Calu3 (cell line): ENCODE results near the gene DDR2. TPM values are rescaled to one million over a fixed set of nuclear protein-coding genes. Genes with fewer than 3 reads are reported as not detected.
A peak's percentile ranks its signal among the peaks of the same experiment; 100 is the strongest.
"Not testable (repeated sequence)": the region's sequence is repeated elsewhere in the genome, so short reads cannot be mapped to it uniquely, and the experiment has no call there.

Source experiments
- BruUV-seq: library from RNA; stranded (reverse); fragments of 400-500 nt; replicated peaks from 2 replicates; lab custom pipeline; 2021; lab: Mats Ljungman, UMichigan
- CTCF ChIA-PET: fragments of 300-600 bp; sonication (Branson Sonifier 250); formaldehyde crosslinking; loops from one replicate; lab custom pipeline; 2022; ENCODE audit warnings: antibody characterized with exemption; lab: Charles Lee
- DNase-seq: peaks from one replicate; pipeline ENCODE4 v3.0.0; 2022
- H3K27ac Mint-ChIP-seq: one replicate; pipeline ENCODE4 v1.8.0; 2022; ENCODE audit warnings: mixed read lengths; ENCODE audit not compliant: unreplicated experiment
- H3K27me3 Mint-ChIP-seq: one replicate; pipeline ENCODE4 v1.8.0; 2022; ENCODE audit warnings: mixed read lengths; ENCODE audit not compliant: unreplicated experiment
- H3K36me3 Mint-ChIP-seq: one replicate; pipeline ENCODE4 v1.8.0; 2022; ENCODE audit warnings: mild to moderate bottlenecking, moderate library complexity, mixed read lengths; ENCODE audit not compliant: insufficient read depth, unreplicated experiment
- H3K4me1 Mint-ChIP-seq: one replicate; pipeline ENCODE4 v1.8.0; 2022; ENCODE audit warnings: mild to moderate bottlenecking, low read depth, mixed read lengths; ENCODE audit not compliant: unreplicated experiment
- H3K4me3 Mint-ChIP-seq: one replicate; pipeline ENCODE4 v1.8.0; 2022; ENCODE audit warnings: mild to moderate bottlenecking, low read depth, moderate library complexity, mixed read lengths; ENCODE audit not compliant: unreplicated experiment
- H3K9me3 Mint-ChIP-seq: one replicate; pipeline ENCODE4 v1.8.0; 2022; ENCODE audit warnings: low read depth, mixed read lengths; ENCODE audit not compliant: unreplicated experiment
- CTCF ChIP-seq: fragments of 200-600 bp; IDR thresholded peaks from one replicate; pipeline ENCODE4 v1.8.0; 2022; ENCODE audit warnings: antibody characterized with exemption; ENCODE audit not compliant: unreplicated experiment
- intact Hi-C: fragments of 100-400 bp; cut with micrococcal nuclease; formaldehyde crosslinking; loops from one replicate; pipeline ENCODE4 v1.10.0; 2022; ENCODE audit not compliant: unreplicated experiment
- total RNA-seq: library from RNA; stranded (reverse); gene quantifications from 2 replicates; pipeline ENCODE4 v1.2.3, GENCODE V29; 2022

The DDR2 gene
- total RNA-seq, 1 experiment from 2014 or later = 0.80 TPM

- DNase-seq = peak; percentile 69
- H3K9me3 Mint-ChIP-seq, H3K27ac Mint-ChIP-seq, BruUV-seq, H3K4me1 Mint-ChIP-seq, H3K27me3 Mint-ChIP-seq, H3K4me3 Mint-ChIP-seq: not testable (repeated sequence)
- intact Hi-C loops = loop anchor here (1.0 kb wide), 1 partner anchor 187 kb away; no protein-coding TSS in a partner anchor
- TF ChIP-seq CTCF = peak; percentile 54
- CTCF ChIA-PET = interaction anchor here (0.9 to 1.2 kb wide), 5 partner anchors 26 to 443 kb away, joined by 3 to 18 read pairs (median 5); no protein-coding TSS in a partner anchor
- peaks cover 48% of the 10 kb centered on the region for H3K36me3 Mint-ChIP-seq
Observed at GRCh38 chr1:162799995-162800830, 167.9 kb downstream of the DDR2 start.

GRCh38 chr1:162807503-162807902, 175.2 kb downstream of the DDR2 start:
- BruUV-seq, H3K9me3 Mint-ChIP-seq, CTCF ChIA-PET, DNase-seq, intact Hi-C loops, H3K27me3 Mint-ChIP-seq, H3K4me3 Mint-ChIP-seq, H3K27ac Mint-ChIP-seq, H3K4me1 Mint-ChIP-seq: not testable (repeated sequence)
- H3K36me3 Mint-ChIP-seq = peaks cover 35% of the 10 kb centered on the region

- H3K36me3 Mint-ChIP-seq, DNase-seq, H3K9me3 Mint-ChIP-seq, H3K4me3 Mint-ChIP-seq, H3K27me3 Mint-ChIP-seq, H3K4me1 Mint-ChIP-seq, intact Hi-C loops, H3K27ac Mint-ChIP-seq, CTCF ChIA-PET: not testable (repeated sequence)
- BruUV-seq = TSS peak; percentile 46
Observed at GRCh38 chr1:162812357-162812756, 180.1 kb downstream of the DDR2 start.

GRCh38 chr1:162818136-162818535, 185.9 kb downstream of the DDR2 start:
- CTCF ChIA-PET, H3K27ac Mint-ChIP-seq, DNase-seq, BruUV-seq, H3K27me3 Mint-ChIP-seq, intact Hi-C loops, H3K9me3 Mint-ChIP-seq, H3K4me3 Mint-ChIP-seq: not testable (repeated sequence)
- Mint-ChIP-seq H3K36me3 (peaks cover 15% of the 10 kb centered on the region), H3K4me1 (peaks cover 19% of the 10 kb centered on the region)

- intact Hi-C loops, H3K27me3 Mint-ChIP-seq, H3K27ac Mint-ChIP-seq, H3K9me3 Mint-ChIP-seq, BruUV-seq, CTCF ChIA-PET, H3K4me3 Mint-ChIP-seq, DNase-seq: not testable (repeated sequence)
- peaks cover 24% of the 10 kb centered on the region for H3K4me1 Mint-ChIP-seq
- H3K36me3 Mint-ChIP-seq = peaks cover 17% of the 10 kb centered on the region
Observed at GRCh38 chr1:162818666-162819065, 186.4 kb downstream of the DDR2 start.

GRCh38 chr1:162822391-162823200, 190.3 kb downstream of the DDR2 start:
- BruUV-seq = no TSS peak
- intact Hi-C loops = no loop called here
- Mint-ChIP-seq H3K4me3 (peak overlapping the region; percentile 79), H3K36me3 (peaks cover 17% of the 10 kb centered on the region), H3K27me3 (no peaks in the 10 kb centered on the region), H3K9me3 (no peaks in the 10 kb centered on the region), H3K27ac (peak overlapping the region; percentile 60), H3K4me1 (peaks cover 31% of the 10 kb centered on the region)
- DNase-seq = peak; percentile 51
- no peak for TF ChIP-seq CTCF
- CTCF ChIA-PET = interaction anchor here (0.5 to 0.9 kb wide), 2 partner anchors 93 to 282 kb away, joined by 3 to 6 read pairs; no protein-coding TSS in a partner anchor
